Astrocyte (in vitro differentiated cells and primary cell): Measurements from ENCODE around the gene GDF11. TPM values are rescaled to one million over a fixed set of nuclear protein-coding genes. Genes with fewer than 3 reads are reported as not detected.

Experiments used
- DNase-seq: peaks from one replicate; pipeline ENCODE4 v3.0.0-alpha.2; 2010; ENCODE audit warnings: low read depth
- FAIRE-seq: peaks from 2 replicates; lab custom pipeline; 2011; peaks lifted over from hg19 to GRCh38; lab: Jason Lieb, UNC
- H2AFZ ChIP-seq: 2 replicates; pipeline ENCODE4 v1.6.0; 2012; ENCODE audit warnings: low read depth, low read length, inconsistent platforms
- H3K27ac ChIP-seq: 2 replicates; pipeline ENCODE4 v1.5.1; 2011; ENCODE audit warnings: low read depth, low read length, inconsistent platforms
- H3K27me3 ChIP-seq: 2 replicates; pipeline ENCODE4 v1.6.0; 2011; ENCODE audit warnings: low read length, inconsistent platforms; ENCODE audit not compliant: insufficient read depth
- H3K36me3 ChIP-seq: 2 replicates; pipeline ENCODE4 v1.5.1; 2011; ENCODE audit warnings: low read length, inconsistent platforms; ENCODE audit not compliant: insufficient read depth
- H3K4me1 ChIP-seq: 2 replicates; pipeline ENCODE4 v1.5.1; 2011; ENCODE audit warnings: low read length, inconsistent platforms; ENCODE audit not compliant: insufficient read depth
- H3K4me2 ChIP-seq: 2 replicates; pipeline ENCODE4 v1.6.0; 2012; ENCODE audit warnings: low read length, inconsistent platforms
- H3K4me3 ChIP-seq: 2 replicates; pipeline ENCODE4 v1.5.1; 2011; ENCODE audit warnings: low read depth, mild to moderate bottlenecking, low read length, inconsistent platforms; ENCODE audit not compliant: insufficient read depth
- H3K79me2 ChIP-seq: 2 replicates; pipeline ENCODE4 v1.6.0; 2012; ENCODE audit warnings: mild to moderate bottlenecking, low read length, inconsistent platforms; ENCODE audit not compliant: insufficient read depth
- H3K9ac ChIP-seq: 2 replicates; pipeline ENCODE4 v1.6.0; 2012; ENCODE audit warnings: mild to moderate bottlenecking, low read length, inconsistent platforms
- H3K9me3 ChIP-seq: 2 replicates; pipeline ENCODE4 v1.5.1; 2012; ENCODE audit warnings: low read depth, mild to moderate bottlenecking, low read length, inconsistent platforms; ENCODE audit not compliant: insufficient read depth
- H4K20me1 ChIP-seq: 2 replicates; pipeline ENCODE4 v1.6.0; 2012; ENCODE audit warnings: low read length, inconsistent platforms; ENCODE audit not compliant: insufficient read depth
- H3K27ac Mint-ChIP-seq: one replicate; pipeline ENCODE4 v1.8.0; 2021; ENCODE audit warnings: mild to moderate bottlenecking, mixed read lengths; ENCODE audit not compliant: unreplicated experiment
- H3K27me3 Mint-ChIP-seq: one replicate; pipeline ENCODE4 v1.8.0; 2021; ENCODE audit warnings: low read depth, mixed read lengths; ENCODE audit not compliant: unreplicated experiment
- H3K36me3 Mint-ChIP-seq: one replicate; pipeline ENCODE4 v1.8.0; 2021; ENCODE audit warnings: low read depth, mixed read lengths; ENCODE audit not compliant: unreplicated experiment
- H3K4me1 Mint-ChIP-seq: one replicate; pipeline ENCODE4 v1.8.0; 2021; ENCODE audit warnings: low read depth, mixed read lengths; ENCODE audit not compliant: unreplicated experiment
- H3K4me3 Mint-ChIP-seq: one replicate; pipeline ENCODE4 v1.8.0; 2021; ENCODE audit warnings: mild to moderate bottlenecking, moderate library complexity, mixed read lengths; ENCODE audit not compliant: unreplicated experiment
- H3K9me3 Mint-ChIP-seq: one replicate; pipeline ENCODE4 v1.8.0; 2021; ENCODE audit warnings: mild to moderate bottlenecking, mixed read lengths; ENCODE audit not compliant: unreplicated experiment
- EZH2 ChIP-seq: IDR thresholded peaks from 2 replicates; pipeline ENCODE4 v1.6.1; 2012; ENCODE audit warnings: mild to moderate bottlenecking, low read length, inconsistent platforms; ENCODE audit not compliant: insufficient read depth
- total RNA-seq: library from RNA; stranded (reverse); gene quantifications from 2 replicates; pipeline ENCODE4 v1.2.1, GENCODE V29; 2021
- TF ChIP-seq, protein P1 (sequence below): IDR thresholded peaks from 2 replicates; pipeline ENCODE4 v1.5.1; 2011; ENCODE audit warnings: low read depth, mild to moderate bottlenecking, inconsistent platforms, low read length, moderate library complexity; ENCODE audit not compliant: insufficient read depth

The GDF11 gene
- total RNA-seq, 1 donor from 2014 or later = 28.9 TPM

DNA sequence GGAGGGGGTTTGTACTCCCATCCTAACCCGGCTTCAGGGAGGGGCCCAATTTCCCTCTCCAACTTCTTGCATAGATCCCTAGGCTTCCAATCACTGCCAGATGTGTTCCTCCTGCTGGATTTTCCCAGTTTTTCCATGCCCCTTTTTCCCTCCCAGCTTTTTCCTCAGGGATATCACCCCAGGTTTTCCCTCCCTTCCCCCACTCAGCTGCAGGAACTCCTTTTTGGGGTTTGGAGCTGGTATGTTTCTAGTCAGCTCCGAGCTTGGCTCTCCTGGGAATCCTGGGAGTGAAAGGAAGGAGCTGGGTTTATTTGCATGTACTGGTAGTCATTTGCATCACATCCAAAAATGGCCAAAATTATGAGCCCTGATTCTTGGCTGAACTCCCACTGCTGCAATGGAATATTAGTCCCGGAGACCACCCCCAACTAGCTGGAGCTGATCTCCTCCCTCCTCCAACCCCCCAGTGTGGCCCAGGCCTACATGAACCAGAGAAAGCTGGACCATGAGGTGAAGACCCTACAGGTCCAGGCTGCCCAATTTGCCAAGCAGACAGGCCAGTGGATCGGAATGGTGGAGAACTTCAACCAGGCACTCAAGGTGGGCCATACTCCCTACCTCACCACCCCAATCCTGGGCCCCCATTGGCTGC is 24.2 kb upstream of the GDF11 start:
- H3K4me2 ChIP-seq = peak overlapping the region; percentile 87
- peak overlapping the region; percentile 37 for H3K4me3 ChIP-seq
- Mint-ChIP-seq H3K9me3 (no peaks in the 10 kb centered on the region), H3K4me1 (peaks cover 32% of the 10 kb centered on the region), H3K27me3 (no peaks in the 10 kb centered on the region), H3K27ac (no peak overlapping the region), H3K4me3 (peak overlapping the region; percentile 84), H3K36me3 (peaks cover 8% of the 10 kb centered on the region)
- no peak for FAIRE-seq
- H3K9me3 ChIP-seq = no peaks in the 10 kb centered on the region
- H2AFZ ChIP-seq = no peak overlapping the region
- peaks cover 6% of the 10 kb centered on the region for H3K36me3 ChIP-seq
- no peak for DNase-seq
- H3K27me3 ChIP-seq = no peaks in the 10 kb centered on the region
- peaks cover 65% of the 10 kb centered on the region for H3K4me1 ChIP-seq
- H3K27ac ChIP-seq = peak overlapping the region; percentile 92
- peak overlapping the region; percentile 63 for H3K9ac ChIP-seq
- peaks cover 17% of the 10 kb centered on the region for H4K20me1 ChIP-seq
- TF ChIP-seq, protein P1, sequence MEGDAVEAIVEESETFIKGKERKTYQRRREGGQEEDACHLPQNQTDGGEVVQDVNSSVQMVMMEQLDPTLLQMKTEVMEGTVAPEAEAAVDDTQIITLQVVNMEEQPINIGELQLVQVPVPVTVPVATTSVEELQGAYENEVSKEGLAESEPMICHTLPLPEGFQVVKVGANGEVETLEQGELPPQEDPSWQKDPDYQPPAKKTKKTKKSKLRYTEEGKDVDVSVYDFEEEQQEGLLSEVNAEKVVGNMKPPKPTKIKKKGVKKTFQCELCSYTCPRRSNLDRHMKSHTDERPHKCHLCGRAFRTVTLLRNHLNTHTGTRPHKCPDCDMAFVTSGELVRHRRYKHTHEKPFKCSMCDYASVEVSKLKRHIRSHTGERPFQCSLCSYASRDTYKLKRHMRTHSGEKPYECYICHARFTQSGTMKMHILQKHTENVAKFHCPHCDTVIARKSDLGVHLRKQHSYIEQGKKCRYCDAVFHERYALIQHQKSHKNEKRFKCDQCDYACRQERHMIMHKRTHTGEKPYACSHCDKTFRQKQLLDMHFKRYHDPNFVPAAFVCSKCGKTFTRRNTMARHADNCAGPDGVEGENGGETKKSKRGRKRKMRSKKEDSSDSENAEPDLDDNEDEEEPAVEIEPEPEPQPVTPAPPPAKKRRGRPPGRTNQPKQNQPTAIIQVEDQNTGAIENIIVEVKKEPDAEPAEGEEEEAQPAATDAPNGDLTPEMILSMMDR = no peak
- no peak for TF ChIP-seq EZH2
- no peaks in the 10 kb centered on the region for H3K79me2 ChIP-seq

DNA sequence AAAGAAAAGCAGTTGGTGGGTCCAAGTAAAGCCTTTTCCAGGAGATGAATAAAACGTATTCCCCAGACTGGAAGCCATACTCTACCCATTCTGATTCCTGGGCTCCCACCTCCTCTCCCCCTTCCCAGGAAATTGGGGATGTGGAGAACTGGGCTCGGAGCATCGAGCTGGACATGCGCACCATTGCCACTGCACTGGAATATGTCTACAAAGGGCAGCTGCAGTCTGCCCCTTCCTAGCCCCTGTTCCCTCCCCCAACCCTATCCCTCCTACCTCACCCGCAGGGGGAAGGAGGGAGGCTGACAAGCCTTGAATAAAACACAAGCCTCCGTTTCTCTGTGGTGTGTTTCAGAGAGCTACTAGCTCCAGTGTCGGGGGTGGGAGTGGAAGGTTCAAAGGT is 23.6 kb upstream of the GDF11 start:
- peaks cover 31% of the 10 kb centered on the region for H3K4me1 Mint-ChIP-seq
- FAIRE-seq (no peak), DNase-seq (no peak)
- no peaks in the 10 kb centered on the region for H3K9me3 Mint-ChIP-seq
- H3K27ac Mint-ChIP-seq = no peak overlapping the region
- no peaks in the 10 kb centered on the region for H3K27me3 Mint-ChIP-seq
- Histone ChIP-seq H3K36me3 (peaks cover 12% of the 10 kb centered on the region), H2AFZ (no peak overlapping the region), H3K79me2 (peaks cover 6% of the 10 kb centered on the region), H3K27me3 (no peaks in the 10 kb centered on the region), H3K27ac (peak overlapping the region; percentile 47), H3K4me3 (no peak overlapping the region), H3K9ac (peak overlapping the region; percentile 64), H3K9me3 (no peaks in the 10 kb centered on the region), H3K4me1 (peaks cover 69% of the 10 kb centered on the region), H3K4me2 (peak overlapping the region; percentile 87), H4K20me1 (peaks cover 23% of the 10 kb centered on the region)
- no peak overlapping the region for H3K4me3 Mint-ChIP-seq
- H3K36me3 Mint-ChIP-seq = peaks cover 8% of the 10 kb centered on the region
- TF ChIP-seq, protein P1 = no peak
- no peak for TF ChIP-seq EZH2

DNA sequence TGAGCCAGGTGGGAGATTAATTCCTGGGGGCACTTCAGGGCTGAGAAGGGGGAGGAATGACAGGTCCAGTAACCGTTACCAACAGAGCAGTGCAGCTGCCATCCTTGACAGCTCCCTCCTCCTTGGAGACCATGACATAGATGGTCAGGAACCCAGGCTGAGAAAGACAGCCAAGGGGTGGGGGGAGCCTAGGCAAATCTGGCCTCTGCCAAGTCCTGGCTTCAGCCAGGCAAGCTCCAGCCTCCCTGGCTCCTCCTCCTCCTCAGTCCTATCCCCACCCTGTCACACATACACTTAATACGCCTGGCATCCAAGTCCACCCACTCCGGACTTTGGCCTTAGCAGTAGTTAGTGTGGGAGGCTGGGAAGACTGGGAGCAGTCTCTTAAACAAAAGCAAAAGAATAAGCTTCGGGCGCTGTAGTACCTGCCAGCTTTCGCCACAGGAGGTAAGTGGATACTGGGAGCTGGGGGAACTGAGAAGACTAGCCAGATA is 22.8 kb upstream of the GDF11 start, which contains the start of gene RDH5:
Gene RDH5, plus strand, starts transcription at position 323 of the 494 bp plus-strand sequence. CDS start 792 bp downstream, outside the sequence.
- peaks cover 19% of the 10 kb centered on the region for H3K36me3 ChIP-seq
- H3K4me2 ChIP-seq = peak within 1 kb of the TSS; percentile 87
- no peaks in the 10 kb centered on the region for H3K9me3 ChIP-seq
- peaks cover 68% of the 10 kb centered on the region for H3K4me1 ChIP-seq
- peak within 1 kb of the TSS; percentile 64 for H3K9ac ChIP-seq
- no peaks in the 10 kb centered on the region for H3K27me3 ChIP-seq
- H3K27ac ChIP-seq = peak within 1 kb of the TSS; percentile 47
- H3K4me3 ChIP-seq = peak within 1 kb of the TSS; percentile 18
- TF ChIP-seq, protein P1 = no peak
- TF ChIP-seq EZH2 = no peak
- FAIRE-seq = no peak
- no peak within 1 kb of the TSS for H2AFZ ChIP-seq
- no peaks in the 10 kb centered on the region for H3K27me3 Mint-ChIP-seq
- peaks cover 12% of the 10 kb centered on the region for H3K36me3 Mint-ChIP-seq
- H3K27ac Mint-ChIP-seq = no peak within 1 kb of the TSS
- H3K4me3 Mint-ChIP-seq = no peak within 1 kb of the TSS
- H3K79me2 ChIP-seq = peaks cover 11% of the 10 kb centered on the region
- H3K9me3 Mint-ChIP-seq = no peaks in the 10 kb centered on the region
- peaks cover 30% of the 10 kb centered on the region for H4K20me1 ChIP-seq
- DNase-seq = peak; percentile 92
- peaks cover 36% of the 10 kb centered on the region for H3K4me1 Mint-ChIP-seq
